Pulmonary artery endothelial cell (primary cell): ENCODE measurements around the gene MTIF2. TPM values are rescaled to one million over a fixed set of nuclear protein-coding genes. Genes with fewer than 3 reads are reported as not detected.
"Not testable (repeated sequence)": the region's sequence is repeated elsewhere in the genome, so short reads cannot be mapped to it uniquely, and the experiment has no call there.

Source experiments
- DNase-seq: peaks from one replicate; pipeline ENCODE4 v3.0.0-alpha.2; 2011; ENCODE audit warnings: low read depth, low spot score
- total RNA-seq: library from RNA; depleted of rRNA; stranded (reverse); fragments of >200 nt; gene quantifications from 2 replicates; pipeline ENCODE4 v1.2.3, GENCODE V29; 2014

MTIF2 gene
- total RNA-seq, 1 donor from 2014 or later: 36.0 TPM

DNA sequence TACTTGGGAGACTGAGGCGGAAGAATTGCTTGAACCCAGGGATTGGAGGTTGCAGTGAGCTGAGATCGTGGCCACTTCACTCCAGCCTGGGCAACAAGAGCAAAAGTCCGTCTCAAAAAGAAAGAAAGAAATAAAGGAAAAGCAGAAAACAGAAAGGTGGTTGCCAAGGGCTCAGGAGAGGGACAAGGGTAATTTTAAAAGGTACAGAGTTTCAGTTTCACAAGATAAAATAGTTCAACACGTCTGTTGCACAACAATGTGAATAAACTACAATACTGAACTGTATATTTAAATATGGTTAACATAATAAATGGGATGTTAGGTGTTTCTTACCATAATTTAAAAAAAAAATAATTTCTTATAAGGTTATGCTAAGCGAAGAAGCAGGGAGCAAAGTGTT lies 23.6 kb downstream of the MTIF2 start:
- no peak for DNase-seq

DNA sequence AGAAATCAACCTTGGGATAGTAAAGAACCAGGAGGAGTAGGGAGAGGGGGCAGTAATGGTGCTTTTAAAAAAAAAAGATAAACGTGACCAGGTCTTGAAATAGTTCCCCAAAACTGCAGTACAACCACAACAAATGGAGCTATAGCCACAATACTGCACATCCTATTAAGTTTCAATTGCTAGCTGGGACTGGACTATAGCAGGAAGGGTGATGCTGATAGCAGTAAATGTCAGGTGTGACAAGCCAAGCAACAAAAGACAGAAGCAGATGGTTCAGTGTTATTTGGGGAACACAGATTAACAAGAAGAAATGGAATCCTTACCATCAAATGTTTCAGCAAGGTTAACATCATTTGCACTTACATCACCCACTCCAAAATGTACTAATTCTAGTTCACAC lies 26.4 kb downstream of the MTIF2 start:
- no peak for DNase-seq

DNA sequence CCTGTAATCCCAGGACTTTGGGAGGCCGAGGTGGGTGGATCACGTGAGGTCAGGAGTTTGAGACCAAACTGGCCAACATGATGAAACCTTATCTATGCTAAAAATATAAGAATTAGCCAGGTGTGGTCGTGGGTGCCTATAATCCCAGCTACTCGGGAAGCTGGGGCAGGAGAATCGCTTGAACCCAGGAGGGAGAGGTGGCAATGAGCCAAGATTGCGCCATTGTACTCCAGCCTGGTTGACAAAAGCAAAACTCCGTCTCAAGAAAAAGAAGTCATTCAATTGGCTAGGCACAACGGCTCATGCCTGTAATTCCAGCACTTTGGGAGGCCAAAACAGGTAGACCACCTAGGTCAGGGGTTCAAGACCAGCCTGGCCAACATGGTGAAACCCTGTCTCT lies 27.4 kb downstream of the MTIF2 start:
- not testable (repeated sequence) for DNase-seq

DNA sequence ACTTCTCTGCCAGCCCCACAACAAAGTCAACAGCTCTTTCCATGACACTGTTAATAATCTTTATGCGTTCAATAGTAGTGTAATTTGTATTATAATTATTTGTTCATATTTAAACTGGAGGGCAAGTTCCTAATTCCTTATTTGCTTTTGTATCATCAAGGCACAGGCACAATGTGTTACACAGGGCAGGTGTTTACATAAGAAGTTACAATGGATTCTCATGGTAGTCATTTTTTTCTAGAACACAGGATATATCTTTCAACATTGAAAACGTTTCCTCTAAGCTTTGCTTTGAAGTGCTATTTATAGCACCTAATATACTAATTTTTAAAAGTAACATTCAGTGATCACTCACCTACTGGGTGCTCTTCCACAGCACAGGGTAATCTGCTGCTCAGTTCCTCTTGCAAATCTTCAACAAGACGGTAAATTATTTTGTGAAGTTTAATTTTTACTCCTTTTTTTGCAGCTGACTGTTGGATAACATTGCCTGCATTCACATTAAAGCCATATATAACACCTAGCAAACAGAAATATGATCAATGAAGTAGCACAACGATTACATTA lies 29.3 kb downstream of the MTIF2 start:
- no peak for DNase-seq

DNA sequence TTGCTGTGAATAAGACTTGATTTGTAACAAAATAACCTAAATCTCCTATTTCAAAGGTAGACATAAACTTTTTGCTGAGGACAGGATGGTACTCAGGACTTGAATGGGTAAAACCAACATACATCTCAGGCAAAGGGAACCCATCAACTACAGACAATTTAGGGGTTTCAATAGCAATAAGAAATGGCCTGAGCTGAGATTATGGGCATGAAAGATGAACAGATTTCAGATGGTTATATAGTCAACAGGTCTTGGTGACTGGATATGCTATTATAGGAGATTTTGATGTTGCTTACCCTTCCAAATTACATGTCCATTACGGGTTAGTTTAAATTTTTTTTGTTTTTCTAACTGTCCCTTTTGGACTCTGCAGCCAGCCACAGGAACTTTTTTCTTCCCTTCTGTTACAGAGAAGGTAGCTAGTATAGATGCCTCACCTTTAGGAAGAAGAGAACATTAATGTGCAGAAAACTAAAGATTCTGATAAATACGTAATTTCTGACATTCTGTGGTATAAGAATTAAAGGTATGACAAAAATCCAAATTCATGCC lies 32.0 kb downstream of the MTIF2 start:
- DNase-seq: no peak

DNA sequence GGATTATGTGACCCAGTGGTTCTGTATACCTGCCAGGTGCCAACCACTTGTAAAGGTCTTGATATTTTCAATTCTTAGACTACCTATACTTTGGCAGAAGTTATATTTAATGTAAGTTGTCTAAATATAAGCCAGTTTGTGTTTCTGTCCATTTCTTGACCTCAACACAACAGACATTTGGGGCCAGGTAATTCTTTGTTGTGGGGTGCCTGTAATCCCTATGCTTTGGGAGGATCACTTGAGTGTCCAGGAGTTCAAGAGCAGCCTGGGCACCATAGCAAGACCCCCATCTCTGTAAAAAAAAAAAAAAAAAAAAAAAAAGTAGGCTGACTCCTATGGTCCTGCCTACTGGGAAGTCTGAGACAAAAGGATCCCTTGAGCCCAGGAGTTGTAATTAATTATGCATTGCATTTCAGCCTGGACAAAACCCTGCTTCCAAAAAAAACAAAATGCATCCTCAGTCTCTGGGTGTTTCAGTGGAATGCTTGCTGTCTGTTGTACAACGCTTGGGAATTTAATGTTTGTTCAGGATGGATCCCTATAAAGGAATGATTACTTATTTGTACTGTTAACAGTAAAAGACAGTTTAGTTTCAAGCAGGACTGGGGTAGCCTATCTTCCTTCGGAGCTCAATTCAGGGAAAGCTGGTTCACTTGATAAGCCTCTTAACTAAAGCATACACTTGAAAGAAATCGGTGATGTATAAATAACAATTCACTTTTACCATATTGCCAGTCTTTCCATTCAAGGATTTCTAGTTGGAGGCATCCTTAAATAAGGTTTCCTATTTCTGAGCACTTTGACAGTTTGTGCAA lies 33.1 kb downstream of the MTIF2 start:
- no peak for DNase-seq

DNA sequence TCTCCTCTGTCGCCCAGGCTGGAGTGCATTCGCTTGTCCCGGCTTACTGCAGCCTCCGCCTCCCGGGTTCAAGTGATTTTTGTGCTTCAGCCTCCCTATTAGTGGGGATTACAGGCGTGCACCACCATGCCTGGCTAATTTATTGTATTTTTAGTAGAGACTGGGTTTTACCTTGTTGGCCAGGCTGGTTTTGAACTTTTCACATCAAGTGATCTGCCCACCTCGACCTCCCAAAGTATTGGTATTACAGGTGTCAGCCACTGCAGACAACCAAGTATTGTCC lies 35.4 kb downstream of the MTIF2 start:
- DNase-seq: no peak

DNA sequence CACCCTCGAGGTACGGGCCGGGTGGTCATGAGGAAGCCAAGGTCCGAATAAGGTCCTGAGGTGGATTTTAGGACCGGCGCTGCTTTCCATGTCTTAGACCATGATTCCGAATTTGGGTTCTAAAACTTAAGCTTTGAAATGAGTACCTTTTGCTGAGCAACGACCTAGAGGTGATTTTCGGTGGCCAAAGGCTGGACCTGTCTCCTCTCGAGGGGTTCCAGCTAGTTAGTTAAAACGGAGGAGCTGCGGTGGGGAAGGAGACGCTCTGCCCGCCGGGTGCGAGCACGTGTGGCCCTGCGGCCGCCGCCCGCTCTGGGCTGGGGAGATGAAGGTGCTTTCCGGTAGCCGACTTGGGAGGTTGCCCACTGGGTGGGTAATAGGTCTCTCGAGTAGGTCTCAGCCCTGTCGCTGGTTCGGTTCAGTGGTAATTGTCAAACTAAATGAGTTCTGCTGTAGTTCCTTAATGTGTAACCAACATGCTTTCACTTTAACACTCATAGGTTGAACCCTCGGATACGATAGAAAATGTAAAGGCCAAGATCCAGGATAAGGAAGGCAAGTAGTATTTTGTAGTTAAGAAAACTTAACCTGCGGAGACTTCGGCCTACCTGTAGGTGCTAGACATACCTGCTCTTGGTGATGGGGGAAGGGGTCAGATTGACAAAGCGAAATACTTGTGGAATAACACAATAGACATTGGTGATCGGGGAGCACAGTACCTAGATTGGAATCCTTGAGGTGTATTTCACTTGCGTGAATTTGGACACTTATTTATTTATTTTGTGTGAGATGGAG lies 36.0 kb downstream of the MTIF2 start:
- DNase-seq: no peak

DNA sequence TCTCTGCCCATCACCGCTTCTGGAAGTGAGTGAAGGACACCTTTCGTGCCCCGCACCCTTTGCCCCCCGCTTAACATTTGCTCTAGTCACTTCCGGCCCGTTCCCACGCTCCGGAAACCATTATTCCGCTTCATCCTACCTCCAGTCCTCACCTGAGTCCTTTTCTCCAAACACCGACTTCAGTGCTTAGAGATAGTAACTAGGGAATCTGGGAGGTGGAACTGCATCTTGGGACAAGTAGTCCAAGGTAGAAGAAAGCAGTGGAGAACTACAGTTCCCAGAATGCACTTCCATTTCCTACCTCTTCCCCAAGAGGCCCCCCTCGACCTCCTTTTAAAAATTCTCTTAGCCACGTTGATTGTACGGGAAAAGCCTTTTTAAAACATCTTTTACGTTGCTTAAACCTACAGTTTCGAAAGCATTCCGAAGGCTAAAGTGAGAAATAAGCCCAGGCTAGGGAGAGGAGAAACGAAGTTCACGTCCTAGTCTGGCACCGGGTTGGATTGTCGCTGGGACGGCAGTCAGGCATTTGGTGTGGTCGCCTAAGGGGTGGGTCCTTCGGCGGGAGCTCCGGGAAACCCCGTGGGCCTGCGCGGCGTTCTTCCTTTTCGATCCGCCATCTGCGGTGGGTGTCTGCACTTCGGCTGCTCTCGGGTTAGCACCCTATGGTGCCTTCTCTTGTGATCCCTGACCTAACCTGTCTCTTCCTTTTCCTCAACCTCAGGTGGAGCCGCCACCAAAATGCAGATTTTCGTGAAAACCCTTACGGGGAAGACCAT lies 36.8 kb downstream of the MTIF2 start, which contains the start of the genes CLHC1 and RPS27A:
Gene CLHC1 (minus strand): TSS at position 210 of the 779 bp plus-strand sequence. CDS start 9,882 bp downstream, outside the sequence.
Gene RPS27A (plus strand): TSS at position 605 of the 779 bp plus-strand sequence. CDS start 137 bp downstream, at position 742.
- peak; percentile 96 for DNase-seq

DNA sequence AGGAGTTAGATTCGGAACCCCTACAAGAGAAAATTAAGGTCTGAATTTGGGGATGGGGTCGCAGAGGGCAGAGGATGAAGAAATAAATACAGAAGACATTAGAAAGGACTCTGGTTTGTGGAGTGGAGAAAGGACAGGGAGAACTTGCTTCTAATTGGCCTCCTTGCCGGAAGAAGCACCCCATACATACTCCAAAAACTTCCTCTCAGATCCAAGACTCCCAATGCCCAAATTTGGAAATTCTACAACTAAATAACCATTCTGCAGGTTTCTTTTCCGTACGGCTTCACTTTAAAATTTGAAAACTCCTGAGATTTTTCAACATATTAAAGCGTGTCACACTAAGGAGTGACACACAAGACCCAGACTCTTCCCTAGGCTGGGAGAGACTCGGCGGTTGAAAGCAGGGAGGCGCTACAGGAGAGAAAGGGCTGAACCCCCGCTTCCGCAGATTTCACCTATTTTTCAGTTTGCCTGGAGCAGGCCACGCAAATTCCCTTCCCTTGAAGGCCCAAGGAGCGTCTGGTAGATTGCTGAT lies 37.4 kb downstream of the MTIF2 start:
- DNase-seq: no peak

DNA sequence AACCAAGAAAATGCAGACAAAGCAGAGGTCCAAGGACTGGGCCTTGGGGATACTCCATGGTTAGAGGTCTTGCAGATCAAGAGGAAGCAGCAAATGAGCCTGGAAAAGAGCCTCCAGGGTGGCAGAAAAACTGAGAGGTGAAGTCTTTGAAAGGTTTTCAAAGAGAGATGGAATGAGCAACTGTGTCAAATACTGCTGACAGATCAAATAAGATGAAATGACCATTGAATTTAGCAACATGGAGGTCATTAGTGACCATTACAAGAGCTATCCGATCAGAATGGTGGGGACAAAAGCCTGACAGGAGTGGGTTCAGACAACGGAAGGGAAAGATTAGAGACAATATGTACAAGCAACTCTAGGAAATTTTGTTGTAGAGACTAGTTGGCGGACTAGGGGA lies 38.5 kb downstream of the MTIF2 start:
- DNase-seq: no peak

DNA sequence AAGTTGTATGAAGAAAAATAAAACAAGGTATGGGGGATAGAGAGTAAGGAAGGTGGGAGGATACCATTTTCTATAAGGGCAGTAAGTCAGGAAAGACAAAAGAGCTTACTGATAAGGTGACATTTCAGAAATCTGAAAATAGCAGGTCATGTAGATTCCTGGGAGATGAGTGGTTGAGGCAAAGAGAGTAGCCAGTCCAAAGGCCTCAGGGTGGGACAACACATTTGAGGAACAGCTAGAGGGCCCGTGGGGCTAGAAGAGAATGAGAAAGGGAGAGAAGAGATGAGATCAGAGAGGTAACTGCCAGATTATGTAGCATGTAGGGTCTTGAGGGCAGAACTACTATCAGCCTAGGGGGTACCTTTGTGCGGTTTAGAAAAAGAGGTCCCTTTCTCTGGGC lies 39.8 kb downstream of the MTIF2 start:
- DNase-seq: no peak

DNA sequence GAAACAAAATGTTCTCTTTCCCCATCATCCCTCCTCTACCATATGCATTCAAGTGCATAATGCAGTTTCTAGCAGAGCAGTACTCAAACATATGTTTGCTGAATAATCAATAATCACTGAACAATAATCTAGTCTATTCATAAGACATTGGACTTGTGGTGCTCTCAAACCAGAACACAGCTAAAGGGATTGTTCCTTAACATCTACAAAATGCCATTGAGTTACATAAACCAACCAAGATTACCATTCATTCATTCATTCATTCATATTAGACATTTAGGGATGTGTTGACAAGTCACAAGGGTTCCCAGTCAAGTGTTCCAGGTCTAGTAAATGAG lies 40.8 kb downstream of the MTIF2 start:
- no peak for DNase-seq

DNA sequence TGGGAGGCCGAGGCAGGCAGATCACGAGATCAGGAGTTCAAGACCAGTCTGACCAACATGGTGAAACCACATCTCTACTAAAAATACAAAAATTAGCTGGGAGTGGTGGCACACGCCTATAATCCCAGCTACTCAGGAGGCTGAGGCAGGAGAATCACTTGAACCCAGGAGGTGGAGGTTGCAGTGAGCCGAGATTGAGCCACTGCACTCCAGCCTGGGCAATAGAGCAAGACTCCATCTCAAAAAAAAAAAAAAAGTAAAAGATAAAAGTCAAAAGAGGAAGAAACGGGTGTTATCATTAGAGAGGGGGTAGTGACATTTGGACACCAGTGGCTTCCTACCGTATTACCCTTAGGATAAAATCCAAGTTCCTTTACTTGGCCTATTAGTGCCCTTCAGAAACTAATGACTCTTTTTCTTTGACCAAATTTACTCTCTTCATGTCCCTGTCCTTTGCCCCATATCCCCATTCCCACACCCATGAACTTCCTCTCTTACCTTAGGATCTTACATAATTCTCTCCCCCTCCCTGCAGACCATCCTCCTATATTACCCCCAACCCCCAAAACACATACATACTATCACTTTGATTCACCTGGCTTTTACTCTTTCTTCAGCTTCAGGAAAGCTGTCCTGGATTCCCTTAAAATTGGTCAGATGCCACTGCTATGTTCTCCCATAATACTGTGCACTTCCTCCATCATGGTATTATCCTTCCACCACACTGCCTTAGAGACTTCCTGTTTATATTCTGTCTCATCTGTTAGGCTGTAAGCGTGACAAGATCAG lies 41.4 kb downstream of the MTIF2 start:
- peak; percentile 20 for DNase-seq

DNA sequence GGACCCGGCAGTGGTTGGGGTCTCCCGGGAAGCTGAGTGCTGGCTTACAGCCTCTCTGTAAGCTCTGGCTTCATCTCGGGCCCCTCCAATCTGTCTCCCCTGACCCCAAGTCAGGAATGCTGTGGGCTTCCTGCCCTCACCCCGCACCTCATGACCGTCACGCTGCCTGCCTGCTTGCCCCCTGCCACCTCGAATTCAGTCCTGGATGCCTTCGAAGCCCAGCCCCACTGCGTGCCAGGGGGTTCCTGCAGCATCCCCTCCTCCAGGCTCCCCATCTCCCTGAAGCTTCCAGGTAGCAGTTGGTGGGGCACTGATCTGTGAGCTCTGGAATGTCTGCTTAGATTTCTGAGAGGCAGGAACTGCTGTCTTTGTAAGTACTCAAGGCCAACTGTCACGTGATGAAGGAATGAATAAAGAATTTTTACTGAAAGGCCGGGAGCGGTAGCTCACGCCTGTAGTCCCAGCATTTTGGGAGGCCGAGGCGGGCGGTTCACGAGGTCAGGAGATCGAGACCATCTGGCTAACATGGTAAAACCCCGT lies 43.5 kb downstream of the MTIF2 start:
- DNase-seq: no peak

DNA sequence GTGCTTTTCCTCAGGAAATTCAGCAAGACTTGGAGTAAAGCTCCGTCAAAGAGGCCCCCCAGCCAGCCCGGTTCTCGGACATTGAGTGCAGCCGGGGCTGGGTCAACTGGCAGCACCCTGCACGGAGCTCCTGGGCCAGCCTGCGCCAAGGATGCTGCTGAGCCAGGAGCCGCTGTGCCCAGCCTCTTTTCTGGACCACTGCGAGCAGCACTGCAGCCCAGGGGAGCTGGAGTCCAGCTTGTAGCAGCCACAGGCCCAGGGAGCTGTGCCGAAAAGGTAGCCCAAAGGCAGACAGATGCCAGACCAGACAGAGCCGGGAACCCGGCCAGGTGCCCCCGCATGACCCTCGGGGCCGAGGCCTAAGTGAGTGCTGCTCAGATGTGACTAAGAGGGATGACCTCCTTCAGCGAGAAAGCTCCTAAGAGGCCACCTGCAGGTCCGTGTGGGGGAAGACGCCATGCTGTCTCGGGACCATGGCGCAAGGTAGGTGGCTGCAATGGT lies 44.2 kb downstream of the MTIF2 start:
- no peak for DNase-seq

DNA sequence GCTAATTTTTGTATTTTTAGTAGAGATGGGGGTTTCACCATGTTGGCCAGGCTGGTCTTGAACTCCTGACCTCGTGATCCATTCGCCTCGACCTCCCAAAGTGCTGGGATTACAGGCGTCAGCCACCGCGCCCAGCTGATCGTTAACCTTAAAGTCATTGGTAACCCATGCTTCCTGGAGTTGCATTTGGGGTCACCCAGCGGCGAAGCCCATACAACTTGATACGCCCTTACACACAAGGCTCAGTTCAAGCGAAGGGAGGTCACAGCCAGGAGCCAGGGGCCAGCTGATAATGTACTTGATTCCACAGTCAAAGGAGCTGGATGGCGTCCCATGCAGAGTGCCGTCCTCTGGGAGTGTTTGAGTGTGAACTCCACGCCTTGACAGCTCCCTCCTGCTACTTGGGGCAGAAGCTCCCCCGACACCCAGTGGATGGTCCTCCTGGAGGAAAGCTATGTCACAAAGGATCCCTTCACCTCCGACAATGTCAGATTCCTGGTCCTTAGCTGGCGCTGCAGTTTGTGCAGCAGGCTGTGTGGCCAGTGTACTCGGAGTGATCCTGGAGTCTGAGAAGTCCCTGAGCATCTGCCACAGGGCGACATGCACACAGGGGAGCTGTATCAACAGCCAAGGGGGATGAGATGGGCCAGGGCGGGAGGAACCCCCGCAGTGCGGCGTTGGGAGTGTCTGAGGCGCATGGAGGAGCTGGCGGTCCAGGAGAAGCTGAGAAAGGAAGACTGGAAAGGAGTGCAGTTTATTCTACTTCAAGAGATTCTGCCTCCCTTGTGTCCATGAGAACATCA lies 44.9 kb downstream of the MTIF2 start:
- no peak for DNase-seq

DNA sequence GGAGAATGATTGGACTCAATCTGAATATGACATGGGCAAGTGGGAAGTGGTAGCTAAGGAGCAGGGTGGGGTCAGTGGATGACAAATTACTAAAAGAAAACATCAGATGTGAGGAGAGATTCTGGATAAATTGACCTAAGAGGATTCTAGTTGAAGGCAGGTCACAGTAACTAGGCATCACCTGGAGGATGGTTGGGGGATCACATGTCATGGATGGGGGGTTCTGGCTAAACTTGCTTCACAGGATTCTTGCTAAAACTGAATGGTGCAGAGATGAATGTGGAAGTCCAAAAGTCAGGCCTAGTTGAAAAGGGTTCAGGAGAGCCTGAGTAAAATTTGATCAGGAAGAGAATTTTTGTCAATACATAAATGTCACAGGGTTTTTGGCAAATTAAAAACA lies 55.2 kb downstream of the MTIF2 start:
- DNase-seq: no peak

DNA sequence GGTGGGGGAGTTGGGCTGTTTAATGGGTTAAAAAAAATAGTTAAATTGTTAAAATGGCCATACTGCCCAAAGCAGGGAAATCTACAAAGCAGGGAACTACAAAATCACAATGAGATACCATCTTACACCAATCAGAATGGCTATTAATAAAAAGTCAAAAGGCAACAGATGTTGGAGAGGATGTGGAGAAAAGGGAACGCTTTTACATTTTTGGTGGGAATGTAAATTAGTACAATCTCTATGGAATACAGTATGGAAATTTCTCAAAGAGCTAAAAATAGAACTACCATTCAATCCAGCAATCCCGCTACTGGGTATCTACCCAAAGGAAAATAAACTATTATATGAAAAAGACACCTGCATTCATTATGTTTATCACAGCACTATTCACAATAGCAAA lies 64.1 kb downstream of the MTIF2 start:
- no peak for DNase-seq
